GM18867 (cell line): ENCODE results near the gene REPS1.

Experiments
- ATAC-seq: cut with Tn5 transposase; IDR thresholded peaks from one replicate; pipeline ENCODE4 v1.9.1; 2021; ENCODE audit warnings: mild to moderate bottlenecking, moderate library complexity; ENCODE audit not compliant: unreplicated experiment

The REPS1 gene

GRCh38 chr6:138862456-138862855 lies 125.6 kb downstream of the REPS1 start:
- no peak for ATAC-seq

- ATAC-seq: no peak
These were observed 130.3 kb downstream of the REPS1 start for GRCh38 chr6:138857775-138858174.

- no peak for ATAC-seq
These were observed 131.4 kb downstream of the REPS1 start for GRCh38 chr6:138856654-138857053.
